ENCODE data around the gene ERO1A. TPM values are rescaled to one million over a fixed set of nuclear protein-coding genes. Genes with fewer than 3 reads are reported as not detected.

ERO1A gene
- total and polyA plus RNA-seq, 4 donors: 16.5 to 42.3 (median 20.0) TPM

- TF ChIP-seq ZBTB33 (IDR thresholded peaks at IDR 0.05) (no peak), FOXA2 (IDR thresholded peaks at IDR 0.05) (no peak), EGR1 (IDR thresholded peaks at IDR 0.05; ENCODE audit: low read depth in 2 of 2) (no peak)
Observed at GRCh38 chr14:52740751-52741150, 45.4 kb upstream of the ERO1A start (continued).

GRCh38 chr14:52738409-52738808, 43.1 kb upstream of the ERO1A start:
- H3K4me1 ChIP-seq (ENCODE audit: control insufficient read depth in 4 of 4, insufficient read depth in 4 of 4, low read length in 3 of 4): peaks cover 7 to 47% (median 15%) of the 10 kb centered on the region in 4 donors
- H3K27ac ChIP-seq (ENCODE audit: low read depth in 1 of 2, low read length in 2 of 2): no peak overlapping the region
- no peak overlapping the region for H3K9ac ChIP-seq (ENCODE audit: low read depth in 1 of 2, low read length in 2 of 2)
- no peaks in the 10 kb centered on the region for H3K27me3 ChIP-seq (ENCODE audit: control insufficient read depth in 4 of 4, insufficient read depth in 4 of 4, low read length in 3 of 4)
- TF ChIP-seq ATF3 (IDR thresholded peaks at IDR 0.05) (no peak), GABPA (IDR thresholded peaks at IDR 0.05 in 1 of 2, conservative IDR thresholded peaks at IDR 0.05 in 1 of 2) (no peak), RXRA (IDR thresholded peaks at IDR 0.05) (no peak), HNF4A (conservative IDR thresholded peaks at IDR 0.05) (no peak), YY1 (IDR thresholded peaks at IDR 0.05) (no peak), MAX (IDR thresholded peaks at IDR 0.05) (no peak), SP1 (IDR thresholded peaks at IDR 0.05) (no peak), REST (IDR thresholded peaks at IDR 0.05) (no peak), RAD21 (IDR thresholded peaks at IDR 0.05) (no peak), NR2F2 (IDR thresholded peaks at IDR 0.05) (no peak), FOXA2 (IDR thresholded peaks at IDR 0.05) (no peak), EGR1 (IDR thresholded peaks at IDR 0.05; ENCODE audit: low read depth in 2 of 2) (no peak), TAF1 (conservative IDR thresholded peaks at IDR 0.05) (no peak)
- TF ChIP-seq, protein P1, sequence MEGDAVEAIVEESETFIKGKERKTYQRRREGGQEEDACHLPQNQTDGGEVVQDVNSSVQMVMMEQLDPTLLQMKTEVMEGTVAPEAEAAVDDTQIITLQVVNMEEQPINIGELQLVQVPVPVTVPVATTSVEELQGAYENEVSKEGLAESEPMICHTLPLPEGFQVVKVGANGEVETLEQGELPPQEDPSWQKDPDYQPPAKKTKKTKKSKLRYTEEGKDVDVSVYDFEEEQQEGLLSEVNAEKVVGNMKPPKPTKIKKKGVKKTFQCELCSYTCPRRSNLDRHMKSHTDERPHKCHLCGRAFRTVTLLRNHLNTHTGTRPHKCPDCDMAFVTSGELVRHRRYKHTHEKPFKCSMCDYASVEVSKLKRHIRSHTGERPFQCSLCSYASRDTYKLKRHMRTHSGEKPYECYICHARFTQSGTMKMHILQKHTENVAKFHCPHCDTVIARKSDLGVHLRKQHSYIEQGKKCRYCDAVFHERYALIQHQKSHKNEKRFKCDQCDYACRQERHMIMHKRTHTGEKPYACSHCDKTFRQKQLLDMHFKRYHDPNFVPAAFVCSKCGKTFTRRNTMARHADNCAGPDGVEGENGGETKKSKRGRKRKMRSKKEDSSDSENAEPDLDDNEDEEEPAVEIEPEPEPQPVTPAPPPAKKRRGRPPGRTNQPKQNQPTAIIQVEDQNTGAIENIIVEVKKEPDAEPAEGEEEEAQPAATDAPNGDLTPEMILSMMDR (IDR thresholded peaks at IDR 0.05; ENCODE audit: low read depth, low read length, missing input control): no peak
- peaks cover 0 to 2% (median 0%) of the 10 kb centered on the region in 4 donors for H3K36me3 ChIP-seq (ENCODE audit: control insufficient read depth in 4 of 4, insufficient read depth in 3 of 4, low read depth in 1 of 4, low read length in 3 of 4)
- no peaks in the 10 kb centered on the region for H3K9me3 ChIP-seq (ENCODE audit: control insufficient read depth in 4 of 4, low read length in 3 of 4)
- no peak overlapping the region for H3K4me3 ChIP-seq (ENCODE audit: low read depth in 1 of 3, low read length in 3 of 3)
- no peak for DNase-seq (ENCODE audit: low spot score)

Measured in liver (tissue), 9 donors.